CD4-positive, alpha-beta T cell treated with Interleukin-21 for 1 hour (primary cell): ENCODE data around the gene OSBPL10.

ENCODE experiments used
- DNase-seq: peaks from one replicate; pipeline ENCODE4 v3.0.0-alpha.2; 2020

OSBPL10 gene

DNA sequence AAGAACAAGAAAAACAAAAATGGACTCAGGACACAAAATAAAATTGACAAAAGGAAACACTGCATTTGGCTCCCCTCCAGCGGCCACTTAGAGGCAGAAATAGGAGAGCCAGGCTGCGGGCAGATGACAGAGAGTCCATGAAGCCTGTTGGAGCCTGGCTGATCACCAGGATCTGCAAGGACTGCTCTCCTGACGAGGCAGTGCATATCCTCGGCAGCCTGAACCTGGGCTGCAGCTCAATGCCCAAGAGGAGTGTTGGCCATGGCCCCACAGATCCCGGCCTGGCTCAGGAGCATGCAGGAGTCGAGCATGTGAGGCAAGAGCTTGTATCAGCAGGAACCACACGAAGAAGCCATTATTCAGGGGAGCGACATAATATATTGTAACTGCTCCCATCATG is 248.5 kb downstream of the OSBPL10 start:
- no peak for DNase-seq

DNA sequence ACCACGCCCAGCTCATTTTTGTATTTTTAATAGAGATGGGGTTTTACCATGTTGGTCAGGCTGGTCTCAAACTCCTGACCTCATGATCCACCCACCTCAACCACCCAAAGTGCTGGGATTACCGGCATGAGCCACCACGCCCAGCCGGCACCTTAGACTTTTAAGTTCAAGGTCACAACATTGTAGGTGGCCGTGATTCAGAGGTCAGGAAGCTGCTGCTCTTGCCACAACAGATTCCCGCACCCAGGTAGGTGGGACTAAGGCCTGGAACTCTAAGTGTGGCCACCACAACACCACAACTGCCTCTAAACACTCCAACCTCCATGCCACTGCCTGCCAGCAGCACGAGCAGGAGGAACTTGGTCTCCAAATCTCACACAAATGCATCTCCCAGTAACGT is 251.5 kb downstream of the OSBPL10 start:
- no peak for DNase-seq

DNA sequence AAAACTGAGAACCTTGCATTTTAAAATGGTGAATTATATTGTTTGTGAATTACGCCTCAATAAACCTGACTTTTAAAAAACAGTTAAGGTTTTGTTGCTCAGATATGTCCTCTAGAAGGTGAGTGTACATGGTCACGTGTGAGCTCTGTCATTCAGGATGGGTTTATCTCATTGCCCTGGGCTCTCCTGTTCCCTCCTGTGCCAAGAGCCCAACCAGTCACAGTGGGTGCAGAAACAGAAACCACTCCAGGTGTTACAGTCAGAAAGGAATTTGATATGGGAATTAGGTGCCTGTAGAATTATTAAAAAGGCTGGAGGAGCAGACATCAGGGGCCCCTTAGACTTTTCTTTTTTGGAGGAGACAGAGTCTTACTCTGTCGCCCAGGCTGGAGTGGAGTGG is 252.0 kb downstream of the OSBPL10 start:
- DNase-seq: no peak

DNA sequence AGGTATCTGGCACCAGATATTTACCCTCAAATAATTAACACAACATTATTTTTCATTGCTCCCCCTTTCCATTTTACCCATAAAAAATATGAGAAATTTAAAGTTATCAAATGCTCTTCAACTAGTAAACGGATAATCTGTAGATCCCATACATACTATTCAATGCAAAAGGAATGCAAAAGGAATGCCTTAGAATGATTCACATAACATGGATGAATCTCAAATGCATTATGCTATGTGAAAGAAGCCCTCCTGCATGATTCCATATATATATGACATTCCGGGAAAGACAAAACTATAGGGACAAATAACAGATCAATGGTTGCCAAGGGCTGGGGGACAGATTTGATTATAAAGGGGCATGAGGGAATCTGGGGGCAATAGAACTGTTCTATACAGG is 252.7 kb downstream of the OSBPL10 start:
- DNase-seq: no peak

DNA sequence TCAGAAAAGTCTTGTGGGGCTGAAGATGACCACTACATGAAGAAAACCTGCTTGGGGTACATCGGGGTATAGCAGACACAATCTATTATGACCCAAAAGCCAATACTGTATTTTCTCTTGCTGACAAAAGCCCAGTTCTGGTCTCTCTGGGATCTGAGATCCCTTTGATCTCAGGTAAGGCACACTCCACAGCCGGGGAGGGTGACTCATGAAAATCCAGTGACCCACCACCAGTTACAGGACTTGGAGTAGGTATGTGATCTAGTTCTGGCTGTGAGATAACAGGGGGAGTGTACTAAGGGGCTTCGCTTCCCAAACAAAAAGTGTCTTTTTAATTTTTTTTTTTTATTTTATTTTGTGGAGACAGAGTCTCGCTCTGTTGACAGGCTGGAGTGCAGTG is 255.1 kb downstream of the OSBPL10 start:
- DNase-seq: no peak

DNA sequence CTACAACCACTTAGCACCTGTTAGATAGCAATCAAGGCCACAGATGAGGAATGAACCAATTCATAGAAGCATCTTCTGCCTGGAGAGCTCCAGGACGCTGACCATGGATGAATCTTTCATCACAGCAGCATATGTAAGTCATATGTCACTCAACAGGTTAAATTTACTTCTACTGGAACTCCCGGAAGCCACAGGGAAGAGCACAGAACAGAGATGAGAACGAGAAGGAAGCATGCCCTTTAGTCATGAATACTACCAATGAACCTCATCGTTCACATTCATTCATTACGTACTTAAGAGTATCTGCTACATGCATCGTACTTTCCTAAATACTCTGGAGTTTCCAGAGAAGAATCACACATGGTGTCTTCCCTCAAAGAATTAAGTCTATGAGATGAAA is 255.5 kb downstream of the OSBPL10 start:
- no peak for DNase-seq

DNA sequence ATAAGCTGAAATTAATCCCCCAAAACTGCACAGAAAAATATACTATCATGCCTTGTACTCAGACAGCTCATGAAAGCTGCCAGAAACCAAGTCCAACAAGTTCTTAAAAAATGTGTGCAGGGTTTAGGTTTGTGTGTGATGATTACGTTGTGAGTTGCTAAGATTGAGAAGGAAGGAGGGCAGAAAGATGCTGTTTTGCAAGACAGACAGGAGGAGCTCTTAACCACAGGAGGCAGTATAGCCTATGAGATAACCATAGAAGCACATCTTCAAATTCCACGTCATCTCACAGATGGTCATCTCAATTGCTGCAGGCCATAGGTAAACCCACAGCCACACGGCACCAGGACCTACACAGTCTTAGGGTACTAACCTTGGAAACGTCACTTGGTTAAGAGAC is 256.4 kb downstream of the OSBPL10 start:
- no peak for DNase-seq

DNA sequence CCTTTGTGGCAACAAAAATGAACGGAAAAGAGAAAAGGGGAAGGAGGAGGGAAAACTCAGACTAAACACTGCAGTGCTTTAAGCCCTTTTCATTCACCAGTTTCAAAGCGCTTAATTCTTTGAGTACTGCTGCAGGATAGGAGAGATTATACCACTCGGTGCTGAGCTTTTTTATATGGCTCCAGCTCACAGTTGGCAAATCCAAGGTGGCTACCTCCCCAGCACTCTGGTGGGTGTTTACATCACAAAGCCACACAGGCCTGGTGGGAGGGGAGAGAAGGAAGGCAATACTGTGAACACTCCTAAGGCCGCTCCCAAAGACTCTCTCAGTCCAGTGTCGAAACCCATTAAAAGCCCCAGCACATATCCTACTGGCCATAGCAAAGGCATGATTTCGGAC is 256.9 kb downstream of the OSBPL10 start:
- no peak for DNase-seq

DNA sequence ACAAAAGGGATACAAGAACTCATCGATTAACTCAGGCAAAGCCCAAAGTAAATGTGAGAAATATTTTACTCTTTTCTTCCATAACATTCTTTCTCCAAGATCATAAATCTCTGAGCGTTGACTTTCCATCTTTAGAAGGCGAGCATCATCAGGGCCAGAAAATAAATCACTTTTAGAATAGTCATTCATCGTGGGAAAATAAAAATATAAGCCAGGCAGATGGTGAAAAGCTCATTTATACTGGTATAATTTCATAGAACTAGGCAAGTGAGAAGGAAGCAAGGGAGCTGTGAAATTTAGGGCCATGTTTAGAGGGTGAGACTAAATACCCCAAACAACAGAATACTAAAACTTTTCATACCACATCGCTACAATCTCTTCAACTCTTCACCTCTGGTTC is 257.4 kb downstream of the OSBPL10 start:
- DNase-seq: no peak

DNA sequence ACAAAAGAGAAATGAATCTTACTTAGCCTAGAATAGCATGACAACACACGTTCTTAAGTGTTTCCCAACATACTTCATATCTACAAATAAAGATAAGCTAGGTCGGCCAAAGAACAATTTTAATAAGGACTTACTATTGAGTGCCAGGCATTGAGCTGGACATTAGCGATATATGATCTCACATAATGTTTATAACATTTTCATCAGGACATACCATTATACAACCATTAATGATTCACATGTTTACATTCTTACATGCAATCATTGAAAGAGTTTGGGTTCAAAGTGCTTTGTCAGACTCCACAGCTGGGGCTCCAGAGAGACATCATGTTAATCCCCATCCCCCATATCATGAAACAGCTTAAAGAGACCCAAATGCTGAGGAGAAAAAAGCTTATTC is 259.4 kb downstream of the OSBPL10 start:
- DNase-seq: no peak

DNA sequence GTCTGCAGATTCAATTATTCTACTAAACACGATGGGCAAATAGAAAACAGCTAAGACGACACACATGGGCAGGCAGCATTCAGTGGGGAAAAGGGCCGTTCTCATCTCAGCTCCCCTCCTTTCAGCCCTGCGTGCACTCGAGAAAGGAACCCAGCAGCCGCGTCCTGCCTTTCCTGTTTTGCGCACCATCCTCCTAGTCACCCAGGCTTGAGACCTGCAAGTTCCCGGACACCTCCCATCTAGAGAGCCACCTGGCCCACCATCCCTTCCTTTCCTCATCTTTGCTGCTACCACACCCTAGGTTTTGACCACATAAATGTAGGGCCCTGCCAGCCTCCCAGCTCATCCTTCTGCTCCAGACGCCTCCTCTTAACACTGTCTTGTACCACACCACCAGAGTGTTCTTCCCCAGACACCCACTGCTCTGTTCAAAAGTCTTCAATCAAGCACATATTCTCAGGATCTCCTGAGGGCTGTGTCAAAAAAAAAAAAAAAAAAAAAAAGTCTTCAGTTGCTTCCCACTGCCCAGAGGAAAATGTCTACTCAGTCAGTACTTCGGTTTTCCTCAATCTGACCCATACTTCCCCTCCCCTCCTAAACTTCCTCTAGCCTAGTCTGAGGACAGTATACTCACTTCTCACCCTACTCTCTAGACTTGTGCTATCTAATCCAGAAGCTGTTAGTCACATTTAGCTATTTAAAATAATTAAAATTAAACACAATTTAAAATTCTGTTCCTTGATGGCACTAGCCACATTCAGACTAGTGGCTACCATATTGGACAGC is 266.4 kb downstream of the OSBPL10 start:
- no peak for DNase-seq

DNA sequence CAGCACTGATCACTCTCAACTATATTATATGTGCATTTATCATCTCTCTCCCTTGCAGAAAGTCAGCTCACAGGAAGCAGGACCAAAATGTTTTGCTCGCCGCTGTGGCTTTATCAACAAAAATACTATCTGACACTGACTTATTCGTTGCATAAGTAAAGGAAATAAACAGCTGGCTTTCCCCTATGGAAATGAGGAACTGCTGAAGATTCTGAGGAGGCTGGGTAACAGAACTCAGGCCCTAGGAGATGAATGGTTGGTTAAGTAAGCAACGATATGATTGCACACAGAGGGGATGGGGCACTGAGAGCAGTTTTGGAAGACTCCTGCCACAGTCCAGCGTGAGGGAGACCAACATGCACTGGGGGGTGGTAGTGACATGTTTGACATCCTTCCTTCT is 267.2 kb downstream of the OSBPL10 start:
- no peak for DNase-seq

DNA sequence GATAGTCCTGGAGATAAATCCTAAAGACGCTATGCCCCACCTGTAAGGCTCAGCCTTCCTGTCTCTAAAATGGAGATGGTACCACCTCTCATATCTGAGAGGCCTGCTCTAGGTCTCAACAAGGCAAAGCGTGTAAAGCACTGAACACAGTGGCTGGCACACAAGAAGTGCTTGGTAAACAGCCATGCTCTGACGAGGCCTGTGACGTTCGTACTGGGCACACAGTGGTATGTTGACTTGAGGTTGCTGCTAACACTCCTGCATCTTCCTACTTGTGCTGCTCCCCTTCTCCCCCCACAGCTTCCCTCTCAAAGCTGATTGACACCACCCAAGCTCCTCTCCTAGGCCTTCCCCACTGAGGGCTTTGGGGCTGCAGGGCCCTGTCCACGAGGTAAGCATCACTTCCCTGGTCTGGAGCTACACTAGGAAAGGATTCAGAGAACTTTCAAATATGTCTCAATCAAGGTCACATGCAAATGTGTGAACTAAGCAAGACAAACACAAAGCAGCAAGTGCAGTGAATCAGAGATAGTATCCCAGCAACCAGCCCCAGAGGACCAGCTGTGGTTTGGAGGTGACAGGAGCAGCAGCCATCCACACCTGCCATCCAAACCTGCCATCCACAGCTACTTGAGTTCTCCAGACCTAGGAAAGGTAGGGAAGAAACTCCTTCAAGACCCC is 270.8 kb downstream of the OSBPL10 start:
- DNase-seq: no peak

DNA sequence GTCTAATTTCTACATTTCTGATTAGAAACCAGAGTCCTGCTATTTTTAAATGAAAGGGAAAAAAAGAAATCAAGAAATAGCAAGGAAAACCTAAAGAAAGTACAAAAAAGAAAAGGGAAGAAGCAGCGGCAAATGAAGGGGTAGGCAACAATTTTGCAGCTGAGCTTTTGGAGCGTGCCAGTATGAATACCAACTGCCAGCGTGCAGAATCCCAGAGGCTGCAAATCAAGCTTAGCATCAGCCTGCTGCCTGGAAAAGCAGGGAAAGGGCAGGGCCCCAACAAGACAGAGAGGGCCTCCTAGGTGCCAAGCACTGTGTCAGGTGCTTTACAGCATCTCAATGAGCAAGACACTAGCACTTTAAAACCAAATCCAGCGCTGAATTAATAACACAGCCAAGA is 271.5 kb downstream of the OSBPL10 start:
- no peak for DNase-seq

DNA sequence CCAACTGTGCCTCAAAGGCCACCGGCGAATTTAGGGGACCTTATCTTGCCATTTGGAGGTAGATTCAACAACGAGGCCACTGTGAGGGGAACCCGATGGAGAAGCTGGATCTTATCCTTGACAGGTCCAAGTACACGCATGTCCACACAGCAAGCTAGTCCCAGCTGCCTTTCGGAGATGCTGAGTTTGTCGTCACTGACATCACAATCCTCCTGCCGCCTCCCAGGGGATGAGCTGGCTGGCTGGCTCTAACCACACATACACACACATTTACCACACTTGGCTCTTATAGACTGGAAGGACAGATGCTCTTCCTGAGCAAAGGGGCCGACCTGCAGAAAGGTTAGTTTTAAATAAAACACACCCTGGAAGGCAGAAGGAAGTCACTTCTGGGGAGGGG is 272.1 kb downstream of the OSBPL10 start:
- no peak for DNase-seq

DNA sequence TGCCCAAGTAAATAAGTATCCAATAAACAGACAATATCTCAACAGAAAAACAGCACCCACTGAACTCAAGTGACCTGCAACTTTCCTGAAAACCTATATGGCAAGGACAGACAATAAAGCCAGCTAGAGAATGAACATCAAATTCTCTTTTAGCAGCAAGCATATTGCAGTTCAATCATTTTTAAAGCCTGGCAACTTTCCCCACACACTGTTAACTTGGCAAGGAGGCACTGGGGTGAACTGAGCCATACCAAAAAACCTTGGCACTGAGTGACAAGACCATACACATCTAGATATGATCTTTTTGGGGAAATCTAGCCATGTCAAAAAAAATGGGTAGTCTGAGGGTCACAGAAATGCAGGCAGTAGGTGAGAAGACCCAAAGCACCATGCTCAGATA is 273.8 kb downstream of the OSBPL10 start:
- no peak for DNase-seq

DNA sequence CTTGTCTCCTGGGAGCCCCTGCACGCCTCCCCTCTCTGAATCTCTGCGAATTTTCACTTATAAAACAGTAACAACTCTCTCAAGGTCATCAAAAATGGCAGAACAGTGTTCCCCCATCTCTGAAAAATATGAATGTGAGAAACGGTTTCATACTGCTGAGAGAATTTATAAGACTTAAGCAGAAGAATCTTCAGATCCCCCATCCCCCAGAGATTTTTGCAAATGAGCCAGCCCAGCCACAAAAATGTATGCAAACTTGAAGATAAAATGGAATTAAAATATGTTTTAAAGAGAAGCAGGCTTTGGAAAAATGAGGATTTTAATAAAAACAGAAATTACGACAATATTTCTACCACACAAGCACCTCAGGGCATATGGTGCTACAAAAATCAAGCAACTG is 275.3 kb downstream of the OSBPL10 start:
- DNase-seq: no peak

DNA sequence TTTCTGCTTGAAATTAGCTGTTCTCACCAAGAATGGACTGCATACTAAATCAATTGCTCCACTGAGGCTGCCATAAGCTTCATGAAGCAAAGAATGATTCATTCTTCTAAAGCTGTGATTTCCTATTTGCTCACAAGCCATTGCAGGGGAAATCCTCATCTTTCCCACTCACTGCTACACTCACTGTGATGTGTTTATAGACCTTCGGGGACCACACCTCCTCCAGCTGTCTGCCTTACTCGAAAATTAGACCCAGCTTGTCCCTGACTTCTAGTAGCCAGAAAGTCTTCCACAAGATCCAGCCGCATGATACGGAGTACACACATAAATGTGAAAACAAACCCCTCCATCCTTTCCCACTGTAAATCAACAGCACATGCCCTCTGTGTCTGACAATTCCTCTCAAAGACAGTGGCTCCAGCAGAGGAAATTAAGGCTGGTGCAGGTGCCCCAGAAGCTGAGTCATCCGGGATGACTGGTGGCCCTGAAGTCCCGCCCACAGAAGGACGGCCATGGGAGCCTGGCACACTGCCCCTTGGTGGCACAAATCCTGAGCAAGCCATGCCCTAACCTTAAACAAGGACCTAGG is 276.4 kb downstream of the OSBPL10 start:
- no peak for DNase-seq

DNA sequence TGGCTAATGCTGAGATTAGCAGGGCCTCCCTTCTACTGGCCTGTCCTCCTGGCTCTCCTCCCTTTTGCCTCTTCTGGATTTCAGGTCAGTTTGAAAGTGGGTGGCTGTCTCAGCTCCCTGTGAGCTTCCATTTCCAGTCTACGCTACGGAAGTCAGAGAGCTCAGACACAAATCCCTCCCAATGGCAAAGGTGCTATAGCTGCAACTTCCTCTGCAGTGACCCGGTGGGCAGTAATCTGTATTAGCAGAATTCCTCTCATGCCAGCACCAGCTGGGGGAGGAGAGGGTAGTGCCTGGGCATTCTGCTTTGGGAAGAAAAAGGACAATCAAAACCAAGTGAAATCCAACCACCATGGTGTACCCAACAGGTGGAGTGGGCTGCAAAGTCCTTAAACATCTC is 276.9 kb downstream of the OSBPL10 start:
- DNase-seq: no peak

DNA sequence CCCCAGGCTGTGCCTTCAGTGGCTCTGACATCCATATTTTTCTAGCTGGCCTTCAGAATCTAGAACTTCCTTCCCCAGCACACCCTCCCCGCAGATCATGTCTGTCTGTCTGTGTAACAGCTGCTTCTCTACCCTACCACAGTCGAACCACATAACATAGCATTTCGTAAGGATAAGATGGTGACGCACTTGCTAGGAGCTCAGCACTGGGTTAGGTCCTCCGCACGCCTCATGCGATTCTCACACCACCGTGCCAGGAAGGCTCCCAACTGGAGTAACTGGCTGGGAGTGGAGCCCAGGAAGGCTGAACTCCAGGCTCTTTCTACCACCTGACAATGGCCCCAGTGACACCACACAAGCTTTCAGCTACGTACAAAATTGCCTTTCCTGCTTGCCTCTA is 279.8 kb downstream of the OSBPL10 start:
- DNase-seq: no peak

DNA sequence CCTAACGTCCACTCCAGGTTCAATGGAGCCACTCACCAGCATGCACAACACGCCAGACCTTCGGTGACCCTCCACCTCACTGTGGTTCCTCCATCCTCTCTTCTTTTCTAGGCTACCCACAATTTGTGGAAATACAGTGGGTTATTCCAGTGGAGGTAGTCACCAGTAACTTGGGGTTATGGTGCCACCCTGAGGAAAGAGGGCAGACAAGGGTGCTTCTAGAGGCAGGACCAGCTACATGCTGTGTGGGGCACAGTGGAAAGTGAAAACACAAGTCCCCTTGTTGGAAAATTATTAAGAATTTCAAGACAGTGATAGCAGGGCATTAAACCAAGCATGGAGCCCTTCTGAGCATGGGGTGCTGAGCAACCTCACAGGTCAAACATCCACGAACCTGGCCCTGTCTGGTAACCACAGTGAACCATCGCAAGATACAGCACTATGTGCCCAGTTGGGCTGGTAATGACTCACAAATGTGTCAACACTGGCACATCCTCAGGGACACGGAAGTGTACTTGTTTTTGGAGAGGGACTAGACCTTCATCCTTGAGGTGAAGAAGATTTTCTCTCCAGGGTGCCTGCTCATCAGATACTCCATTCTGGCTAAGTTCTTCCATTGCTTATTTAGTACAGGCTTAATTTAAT is 281.6 kb downstream of the OSBPL10 start:
- no peak for DNase-seq

DNA sequence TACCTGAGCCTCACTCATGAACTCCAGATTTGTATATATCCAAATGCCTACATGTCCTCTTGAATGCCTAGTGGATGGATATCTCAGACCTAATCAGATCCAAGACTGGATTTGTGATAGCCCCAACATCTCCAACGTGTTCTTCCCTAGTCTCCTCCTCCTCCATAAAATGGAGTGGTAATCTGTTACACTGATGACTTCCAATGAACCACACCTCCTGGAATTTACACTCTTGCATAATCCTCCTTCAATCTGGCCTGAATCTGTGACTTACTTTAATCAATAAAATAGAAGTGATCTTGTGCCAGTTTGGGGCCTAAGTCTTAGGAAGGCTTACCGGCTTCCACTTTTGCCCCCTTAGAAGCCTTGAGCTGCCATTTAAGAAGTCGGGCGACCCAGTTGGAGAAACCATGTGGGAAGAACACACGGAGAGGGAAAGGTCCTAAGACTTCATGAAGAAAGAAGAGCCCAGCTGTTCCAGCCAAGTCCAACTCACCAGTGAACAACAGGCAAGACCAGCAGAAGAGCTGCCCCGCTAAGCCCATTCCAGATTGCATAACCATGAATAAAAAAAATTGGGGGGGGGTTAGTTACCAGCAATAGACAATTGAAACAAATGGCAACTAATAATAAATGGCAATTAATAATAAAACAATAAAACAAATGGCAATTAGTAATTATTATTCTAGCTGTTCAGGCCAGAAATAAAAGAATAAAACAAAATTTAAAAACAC is 284.1 kb downstream of the OSBPL10 start:
- DNase-seq: no peak

DNA sequence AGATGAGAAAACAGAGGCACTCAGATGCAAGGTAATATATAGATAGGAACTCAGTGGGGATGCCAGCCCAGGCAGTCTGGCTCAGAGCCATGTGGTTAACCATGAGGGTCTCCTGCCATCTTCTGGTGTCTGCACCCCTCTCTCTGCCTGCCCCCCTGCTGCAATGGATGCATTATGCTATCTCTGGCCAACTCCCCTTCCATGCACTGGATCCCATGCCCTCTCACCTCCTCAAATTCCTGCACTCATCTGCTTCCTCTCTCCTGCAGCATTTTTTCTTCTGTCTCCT is 285.1 kb downstream of the OSBPL10 start:
- no peak for DNase-seq
